ENCODE data around the gene DNALI1.

Gene DNALI1

DNA sequence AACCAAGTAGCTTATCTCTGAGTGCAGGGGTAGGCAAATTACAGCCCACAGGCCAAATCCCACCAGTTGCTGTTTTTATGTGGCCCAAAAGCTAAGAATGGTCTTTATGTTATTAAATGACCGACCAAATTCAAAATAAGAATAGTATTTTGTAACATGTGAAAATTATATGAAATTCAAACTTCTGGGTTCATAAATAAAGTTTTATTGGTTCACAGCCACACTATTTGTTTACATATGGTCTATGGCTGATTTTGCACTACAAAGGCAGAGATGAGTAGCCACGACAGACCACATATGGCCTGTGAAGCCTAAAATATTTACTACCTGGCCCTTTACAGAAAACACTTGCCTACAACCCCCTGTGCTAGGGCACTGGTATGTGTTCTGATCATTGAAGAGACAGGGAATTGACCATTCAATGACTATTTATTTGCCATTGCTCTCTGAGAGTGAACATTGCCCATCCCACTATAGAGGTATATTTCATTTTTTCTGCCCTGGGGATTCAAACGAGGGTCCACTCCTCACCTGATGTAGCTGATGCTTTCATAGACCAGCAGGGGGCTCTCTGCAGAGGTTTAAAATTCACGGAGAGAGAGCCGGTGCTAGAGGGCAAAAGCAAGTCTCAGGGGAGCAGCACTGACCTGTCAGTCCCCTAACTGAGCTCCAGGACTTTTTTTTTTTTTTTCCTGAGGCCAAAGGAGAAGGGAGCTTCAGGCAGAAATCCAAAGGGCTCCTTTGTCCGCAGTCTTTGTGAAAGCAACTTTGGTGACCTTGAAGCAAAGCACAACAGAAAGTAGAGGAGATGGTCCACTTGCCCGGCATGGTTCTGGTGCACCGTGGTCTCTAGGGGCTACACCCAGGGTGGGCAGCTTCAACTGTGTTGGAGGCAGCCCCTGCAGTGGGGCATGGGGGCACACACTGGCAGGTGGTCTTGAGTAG lies 46.3 kb downstream of the DNALI1 start:
- peak; percentile 37 for DNase-seq

DNA sequence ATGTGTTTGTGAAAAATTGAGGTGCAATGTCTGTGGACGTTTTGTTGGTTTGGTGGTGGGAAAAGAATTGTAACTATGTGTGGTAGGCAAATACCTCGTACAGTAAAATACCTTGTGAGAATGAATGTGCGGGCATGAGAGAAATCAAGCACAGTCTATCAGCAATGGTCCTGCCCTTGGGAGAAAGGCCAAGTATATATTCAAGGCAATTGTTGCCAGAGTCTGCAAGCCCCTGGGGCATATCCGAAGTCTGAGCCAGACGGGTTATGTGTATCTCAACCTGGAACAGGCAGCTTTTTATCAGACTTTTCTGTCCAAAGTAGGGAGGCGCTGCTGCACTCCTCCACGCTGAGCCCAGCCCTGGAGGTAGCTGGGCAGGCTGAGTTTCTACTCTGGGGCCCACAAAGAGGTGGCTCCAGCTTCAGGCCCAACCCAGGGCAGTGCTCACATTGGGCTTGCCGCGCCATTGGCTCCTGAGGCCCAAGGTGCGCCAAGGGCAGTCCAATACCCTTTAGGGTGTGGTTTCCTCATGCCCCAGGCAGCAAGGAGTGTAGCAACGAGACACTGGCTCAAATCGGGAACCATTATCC lies 48.4 kb downstream of the DNALI1 start:
- DNase-seq: no peak

DNA sequence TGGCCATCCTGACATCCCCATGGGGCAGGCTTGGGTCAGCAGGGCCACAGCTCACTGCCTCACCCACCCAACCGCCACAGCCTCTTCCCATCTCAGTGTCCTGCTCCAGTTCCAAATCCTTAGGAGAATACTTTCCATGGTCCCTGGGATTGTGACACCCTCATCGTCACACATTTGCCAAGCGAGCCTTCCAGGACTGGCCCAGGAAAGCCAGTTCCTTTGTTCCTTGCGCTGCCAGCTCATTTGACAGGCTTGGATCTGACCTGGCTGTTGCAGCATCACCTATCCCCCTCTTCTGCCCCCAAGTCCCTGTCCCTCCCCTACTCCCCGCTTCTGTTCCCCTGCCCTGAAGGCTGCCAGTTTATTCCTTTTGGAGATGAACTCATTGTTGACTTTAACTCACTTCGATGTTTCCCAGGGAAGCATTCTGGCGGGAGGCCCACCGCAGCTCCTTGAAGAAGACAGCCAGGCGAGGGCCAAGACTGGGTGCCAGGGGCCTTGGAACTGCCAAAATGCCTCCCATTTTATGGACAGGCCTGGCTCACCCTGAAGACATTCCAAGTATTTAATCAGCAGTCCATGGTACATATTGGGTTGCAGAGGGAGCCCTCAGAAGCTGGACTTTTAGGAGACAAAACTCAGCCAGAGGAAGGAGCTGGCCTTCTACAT lies 49.2 kb downstream of the DNALI1 start:
- no peak for DNase-seq

DNA sequence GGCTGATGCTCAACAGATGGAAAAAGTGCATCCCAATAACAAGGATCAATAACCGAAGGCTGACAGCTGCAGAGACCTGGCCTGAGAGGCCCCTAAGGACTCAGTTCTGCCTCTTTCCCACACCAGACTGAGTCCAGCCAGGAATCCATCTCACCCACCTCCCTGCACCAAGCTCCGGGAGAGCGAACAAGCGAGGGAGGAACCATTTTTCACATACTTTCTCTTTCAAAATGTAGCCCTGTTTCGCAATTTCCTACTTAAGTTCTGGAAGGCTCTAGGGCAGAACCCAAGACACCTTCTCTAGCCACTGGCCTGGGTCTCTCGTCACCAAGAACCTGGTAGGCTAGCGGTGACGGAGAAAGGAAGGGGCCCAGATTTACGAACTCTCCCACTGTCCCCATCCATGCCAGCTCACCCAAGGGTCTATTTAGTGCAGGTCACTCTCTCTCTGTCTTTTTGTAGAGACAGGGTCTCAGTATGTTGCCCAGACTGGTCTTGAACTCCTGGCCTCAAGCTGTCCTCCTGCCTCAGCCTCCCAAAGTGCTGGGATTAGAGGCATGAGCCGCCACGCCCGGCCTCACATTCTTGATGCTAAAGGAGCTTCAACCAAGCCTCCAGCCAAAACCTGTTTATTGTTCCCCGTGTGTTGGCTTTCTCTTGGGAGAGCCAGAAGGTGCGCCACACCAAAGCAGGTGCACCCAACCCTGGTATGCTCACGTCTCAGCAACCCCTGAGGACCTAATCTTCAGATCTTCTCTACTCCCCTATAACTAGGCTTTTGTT lies 49.9 kb downstream of the DNALI1 start:
- DNase-seq: peak; percentile 18

DNA sequence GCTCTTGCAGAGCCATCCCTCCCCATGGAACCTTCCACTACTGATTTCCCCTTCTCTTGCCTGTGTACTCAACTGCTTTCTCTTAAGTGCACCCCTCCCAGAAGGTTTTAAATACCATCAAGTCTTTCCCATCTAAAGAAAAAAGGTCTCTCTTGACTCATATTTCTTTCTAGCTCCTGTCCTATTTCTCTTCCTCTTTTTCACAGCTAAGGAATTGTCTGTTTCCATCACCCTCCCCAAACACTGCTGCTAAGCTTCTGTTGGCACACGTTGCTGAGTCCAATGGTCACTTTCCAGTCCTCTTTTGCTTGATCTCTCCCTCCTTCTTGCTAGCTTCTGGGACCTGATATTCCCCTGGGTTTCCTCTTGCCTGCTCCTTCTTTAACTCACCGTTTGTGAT lies 52.3 kb downstream of the DNALI1 start:
- DNase-seq: no peak

DNA sequence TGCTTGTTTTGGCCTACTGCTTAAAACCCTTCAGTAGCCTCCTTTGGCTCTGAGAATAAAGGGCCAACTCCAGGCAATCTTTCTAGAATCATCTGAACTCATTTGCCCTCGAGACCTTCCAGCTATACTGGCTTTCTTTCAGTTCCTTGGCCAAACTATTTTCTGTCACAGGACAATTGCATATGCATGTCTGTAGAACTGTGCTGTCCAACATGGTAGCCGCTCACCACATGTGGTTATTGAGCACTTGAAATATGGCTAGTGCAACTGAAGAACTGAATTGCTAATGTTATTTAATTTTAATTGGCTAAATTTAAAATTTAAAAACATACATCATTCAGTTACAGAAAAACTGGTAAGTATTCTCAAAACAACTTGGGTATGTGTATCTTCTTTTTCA lies 53.3 kb downstream of the DNALI1 start:
- DNase-seq: no peak

DNA sequence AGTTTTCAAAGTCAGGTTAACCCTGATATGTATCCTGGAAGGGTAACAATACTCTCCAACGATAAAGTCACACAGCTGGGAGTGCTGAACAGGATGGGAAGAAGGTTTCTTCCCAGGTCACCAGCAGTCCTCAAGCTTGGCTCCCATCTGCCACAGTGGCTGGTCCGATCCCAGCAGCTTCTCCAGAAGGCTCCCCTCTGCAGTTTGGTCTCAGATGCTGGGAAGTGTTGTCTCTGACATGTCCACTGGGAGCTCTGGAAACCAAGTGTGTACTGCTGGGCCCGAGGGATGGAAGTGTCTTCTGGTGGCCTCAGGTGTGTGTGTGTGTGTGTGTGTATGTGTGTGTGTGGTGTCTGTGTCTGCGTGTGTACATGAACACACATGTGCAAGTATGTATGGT lies 55.4 kb downstream of the DNALI1 start:
- DNase-seq: no peak

DNA sequence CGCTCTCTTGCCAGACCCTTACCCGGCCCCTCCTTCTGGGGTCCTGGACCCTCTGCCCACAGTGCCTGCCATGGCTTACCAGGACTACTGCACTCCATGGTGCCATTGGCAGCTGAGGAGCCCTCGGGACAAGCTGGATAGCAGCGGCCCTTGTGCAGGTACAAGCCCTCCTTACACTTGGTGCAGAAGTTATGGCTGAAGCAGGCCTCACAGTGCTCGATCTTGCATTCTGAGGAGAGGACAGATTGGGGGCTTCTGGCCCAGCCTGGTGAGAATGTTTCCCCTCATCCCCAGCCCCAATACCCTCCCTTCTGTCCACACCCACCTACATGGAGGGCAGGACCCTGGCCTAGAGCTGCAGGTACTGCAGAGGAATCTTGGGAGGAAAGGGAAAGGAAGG lies 57.4 kb downstream of the DNALI1 start:
- DNase-seq: no peak

DNA sequence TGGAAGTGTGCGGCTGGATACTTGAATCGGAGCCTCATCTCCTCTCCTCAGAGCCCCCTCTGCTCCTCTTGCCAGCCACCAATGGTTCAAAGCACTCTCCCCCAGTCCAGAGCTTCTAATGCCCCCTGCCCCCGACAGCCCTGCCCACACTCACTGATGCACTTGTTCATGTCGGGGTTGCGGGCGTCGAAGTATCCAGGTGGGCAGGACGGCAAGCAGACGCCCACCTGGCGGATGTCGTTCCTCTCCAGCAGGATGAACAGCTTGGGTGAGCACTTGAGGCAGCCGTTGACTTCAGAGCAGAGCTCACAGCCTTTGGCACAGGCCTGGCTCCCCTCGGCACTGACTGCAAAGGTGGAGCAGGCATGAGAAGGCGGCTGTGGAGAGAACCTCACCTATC lies 59.6 kb downstream of the DNALI1 start:
- no peak for DNase-seq
